Upper lobe of right lung (tissue), 1 donor: ENCODE measurements around the gene AGPAT1. TPM values are rescaled to one million over a fixed set of nuclear protein-coding genes. Genes with fewer than 3 reads are reported as not detected.

Experiments
- ATAC-seq: fragments of 200-7000 bp; cut with Tn5 transposase; one replicate; pipeline ENCODE4 v1.9.1; 2020; ENCODE audit warnings: mild to moderate bottlenecking, moderate library complexity
- DNase-seq: peaks from one replicate; pipeline ENCODE4 v3.0.0-alpha.2; 2020
- H3K27ac ChIP-seq: fragments of 200-600 bp; one replicate; pipeline ENCODE4 v1.8.0; 2022
- H3K27me3 ChIP-seq: fragments of 200-600 bp; one replicate; pipeline ENCODE4 v1.8.0; 2022; ENCODE audit warnings: mild to moderate bottlenecking
- H3K36me3 ChIP-seq: fragments of 200-600 bp; one replicate; pipeline ENCODE4 v1.8.0; 2022
- H3K4me1 ChIP-seq: fragments of 200-600 bp; one replicate; pipeline ENCODE4 v1.8.0; 2022
- H3K4me3 ChIP-seq: fragments of 200-600 bp; one replicate; pipeline ENCODE4 v1.8.0; 2022; ENCODE audit warnings: mild to moderate bottlenecking
- H3K9me3 ChIP-seq: fragments of 200-600 bp; one replicate; pipeline ENCODE4 v1.8.0; 2022
- CTCF ChIP-seq: fragments of 200-600 bp; IDR thresholded peaks from one replicate; pipeline ENCODE4 v1.8.0; 2022; ENCODE audit warnings: antibody characterized with exemption
- intact Hi-C: fragments of 100-400 bp; cut with DNase I; formaldehyde crosslinking; loops from one replicate; pipeline ENCODE4 v1.11.0; 2022
- total RNA-seq: library from RNA; stranded (reverse); fragmentation: NEBNext Ultra II Directional; extraction: Animal tissue kit (Norgen Biotek cat#: 25700); gene quantifications from one replicate; pipeline ENCODE4 v1.2.1, GENCODE V29; 2021
- donor health status: DM: no; HTN: yes; CAD: no; lungs with severe emphysema.

The AGPAT1 gene
- total RNA-seq, 1 donor from 2014 or later = 53.0 TPM

GRCh38 chr6:32175322-32175710 is 568 bp downstream of the AGPAT1 start:
- Histone ChIP-seq H3K27ac (peak overlapping the region; percentile 98), H3K36me3 (peaks cover 12% of the 10 kb centered on the region), H3K4me1 (peaks cover 37% of the 10 kb centered on the region), H3K4me3 (peak overlapping the region; percentile 85), H3K27me3 (no peaks in the 10 kb centered on the region), H3K9me3 (no peaks in the 10 kb centered on the region)
- no peak for ATAC-seq
- intact Hi-C loops = no loop called here
- no peak for DNase-seq
- TF ChIP-seq CTCF = no peak

- H3K4me3 ChIP-seq = no peak overlapping the region
Observed at GRCh38 chr6:32174416-32174815, 1.5 kb downstream of the AGPAT1 start.

GRCh38 chr6:32173051-32173727 is 2.7 kb downstream of the AGPAT1 start:
- no peaks in the 10 kb centered on the region for H3K9me3 ChIP-seq
- no peak overlapping the region for H3K4me3 ChIP-seq
- no peak for TF ChIP-seq CTCF
- ATAC-seq = no peak
- peaks cover 22% of the 10 kb centered on the region for H3K4me1 ChIP-seq
- no peak for DNase-seq
- H3K27me3 ChIP-seq = no peaks in the 10 kb centered on the region
- intact Hi-C loops = no loop called here
- peaks cover 28% of the 10 kb centered on the region for H3K36me3 ChIP-seq
- no peak overlapping the region for H3K27ac ChIP-seq

More at GRCh38 chr6:32174416-32174815, 1.5 kb downstream of the AGPAT1 start:
- Histone ChIP-seq H3K9me3 (no peaks in the 10 kb centered on the region), H3K27me3 (no peaks in the 10 kb centered on the region), H3K27ac (no peak overlapping the region), H3K36me3 (peaks cover 17% of the 10 kb centered on the region), H3K4me1 (peaks cover 28% of the 10 kb centered on the region)
- TF ChIP-seq CTCF = no peak
- no peak for DNase-seq
- ATAC-seq = no peak
- intact Hi-C loops = no loop called here

GRCh38 chr6:32171234-32171633 is 4.7 kb downstream of the AGPAT1 start:
- Histone ChIP-seq H3K9me3 (no peaks in the 10 kb centered on the region), H3K36me3 (peaks cover 43% of the 10 kb centered on the region), H3K4me1 (peaks cover 11% of the 10 kb centered on the region), H3K27ac (no peak overlapping the region), H3K4me3 (no peak overlapping the region), H3K27me3 (no peaks in the 10 kb centered on the region)
- intact Hi-C loops = no loop called here
- DNase-seq (no peak), ATAC-seq (no peak)
- TF ChIP-seq CTCF = no peak

- Histone ChIP-seq H3K27me3 (no peaks in the 10 kb centered on the region), H3K4me1 (peaks cover 9% of the 10 kb centered on the region), H3K9me3 (no peaks in the 10 kb centered on the region), H3K4me3 (no peak overlapping the region), H3K36me3 (peaks cover 43% of the 10 kb centered on the region), H3K27ac (no peak overlapping the region)
- intact Hi-C loops = no loop called here
- DNase-seq (no peak), ATAC-seq (no peak)
- no peak for TF ChIP-seq CTCF
Observed at GRCh38 chr6:32170294-32170693, 5.6 kb downstream of the AGPAT1 start.
